ENCODE measurements around the gene ANO3. TPM values are rescaled to one million over a fixed set of nuclear protein-coding genes. Genes with fewer than 3 reads are reported as not detected.

The ANO3 gene
- total and polyA plus RNA-seq, 2 of the 4 experiments (the other 2 are of a cell fraction) = 0.02 to 0.18 TPM

GRCh38 chr11:26687351-26687750, 355.4 kb downstream of the ANO3 start:
- no peak overlapping the region for H3K4me2 ChIP-seq (ENCODE audit: low read depth, low read length)
- H3K4ac ChIP-seq (ENCODE audit: low read depth, low read length) = no peak overlapping the region
- H3K27me3 ChIP-seq (ENCODE audit: control insufficient read depth, insufficient read depth, low read length) = no peaks in the 10 kb centered on the region; the same call in 1 of the 2 replicates
- H2AK5ac ChIP-seq (ENCODE audit: low read depth, low read length) = no peak overlapping the region
- no peaks in the 10 kb centered on the region for H4K20me1 ChIP-seq (ENCODE audit: insufficient read depth, low read length)
- CTCF ChIA-PET = no interaction called here
- no peak overlapping the region for H3K4me3 ChIP-seq (ENCODE audit: insufficient read depth, low read depth, low read length)
- H3K79me1 ChIP-seq (ENCODE audit: low read depth in 1 of 2, low read length in 2 of 2) = no peaks in the 10 kb centered on the region
- H3K9me3 ChIP-seq (ENCODE audit: control insufficient read depth, insufficient read depth, low read length) = no peaks in the 10 kb centered on the region
- ATAC-seq (ENCODE audit: low read depth) = no peak
- H2AFZ ChIP-seq (replicated peaks; ENCODE audit: low read length, poor library complexity) = no peak overlapping the region
- no peak overlapping the region for H2AK9ac ChIP-seq (replicated peaks; ENCODE audit: low read depth, low read length, poor library complexity)
- no peaks in the 10 kb centered on the region for H3K4me1 ChIP-seq (ENCODE audit: control insufficient read depth, insufficient read depth, low read length)
- no peak overlapping the region for H2BK5ac ChIP-seq (ENCODE audit: low read depth, low read length, poor library complexity, severe bottlenecking)
- H3K27ac ChIP-seq (ENCODE audit: insufficient read depth, low read length) = no peak overlapping the region
- no peak overlapping the region for H3K9ac ChIP-seq (ENCODE audit: low read depth, low read length)
- TF ChIP-seq ELK1 (IDR thresholded peaks at IDR 0.05; ENCODE audit: borderline replicate concordance, low read depth, low read length) (no peak), MXI1 (IDR thresholded peaks at IDR 0.05; ENCODE audit: borderline replicate concordance, low read depth, low read length) (no peak), BHLHE40 (IDR thresholded peaks at IDR 0.05; ENCODE audit: low read depth, low read length) (no peak), SMC3 (IDR thresholded peaks at IDR 0.05; ENCODE audit: low read depth, low read length) (no peak), MAZ (IDR thresholded peaks at IDR 0.05; ENCODE audit: borderline replicate concordance, low read depth, low read length) (no peak), POLR2A (IDR thresholded peaks at IDR 0.05; ENCODE audit: low read depth, low read length) (no peak), CHD1 (IDR thresholded peaks at IDR 0.05; ENCODE audit: low read depth, low read length) (no peak), FOS (IDR thresholded peaks at IDR 0.05; ENCODE audit: low read depth, low read length) (no peak), RCOR1 (IDR thresholded peaks at IDR 0.05; ENCODE audit: insufficient replicate concordance, low read length) (no peak), RFX5 (IDR thresholded peaks at IDR 0.05; ENCODE audit: low read depth, low read length) (no peak), MAFK (IDR thresholded peaks at IDR 0.05; ENCODE audit: low read depth, low read length) (no peak), CEBPB (IDR thresholded peaks at IDR 0.05; ENCODE audit: low read depth, low read length) (no peak)
- TF ChIP-seq, protein P1, sequence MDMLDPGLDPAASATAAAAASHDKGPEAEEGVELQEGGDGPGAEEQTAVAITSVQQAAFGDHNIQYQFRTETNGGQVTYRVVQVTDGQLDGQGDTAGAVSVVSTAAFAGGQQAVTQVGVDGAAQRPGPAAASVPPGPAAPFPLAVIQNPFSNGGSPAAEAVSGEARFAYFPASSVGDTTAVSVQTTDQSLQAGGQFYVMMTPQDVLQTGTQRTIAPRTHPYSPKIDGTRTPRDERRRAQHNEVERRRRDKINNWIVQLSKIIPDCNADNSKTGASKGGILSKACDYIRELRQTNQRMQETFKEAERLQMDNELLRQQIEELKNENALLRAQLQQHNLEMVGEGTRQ (IDR thresholded peaks at IDR 0.05; ENCODE audit: low read depth, low read length) = no peak
- TF ChIP-seq, protein P2, sequence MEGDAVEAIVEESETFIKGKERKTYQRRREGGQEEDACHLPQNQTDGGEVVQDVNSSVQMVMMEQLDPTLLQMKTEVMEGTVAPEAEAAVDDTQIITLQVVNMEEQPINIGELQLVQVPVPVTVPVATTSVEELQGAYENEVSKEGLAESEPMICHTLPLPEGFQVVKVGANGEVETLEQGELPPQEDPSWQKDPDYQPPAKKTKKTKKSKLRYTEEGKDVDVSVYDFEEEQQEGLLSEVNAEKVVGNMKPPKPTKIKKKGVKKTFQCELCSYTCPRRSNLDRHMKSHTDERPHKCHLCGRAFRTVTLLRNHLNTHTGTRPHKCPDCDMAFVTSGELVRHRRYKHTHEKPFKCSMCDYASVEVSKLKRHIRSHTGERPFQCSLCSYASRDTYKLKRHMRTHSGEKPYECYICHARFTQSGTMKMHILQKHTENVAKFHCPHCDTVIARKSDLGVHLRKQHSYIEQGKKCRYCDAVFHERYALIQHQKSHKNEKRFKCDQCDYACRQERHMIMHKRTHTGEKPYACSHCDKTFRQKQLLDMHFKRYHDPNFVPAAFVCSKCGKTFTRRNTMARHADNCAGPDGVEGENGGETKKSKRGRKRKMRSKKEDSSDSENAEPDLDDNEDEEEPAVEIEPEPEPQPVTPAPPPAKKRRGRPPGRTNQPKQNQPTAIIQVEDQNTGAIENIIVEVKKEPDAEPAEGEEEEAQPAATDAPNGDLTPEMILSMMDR (conservative IDR thresholded peaks at IDR 0.05; ENCODE audit: low read depth, low read length) = no peak
- no peak overlapping the region for H2BK20ac ChIP-seq (ENCODE audit: low read depth, low read length)
- H4K8ac ChIP-seq (ENCODE audit: low read depth in 2 of 2, low read length in 2 of 2) = no peak overlapping the region
- H3K56ac ChIP-seq (ENCODE audit: extremely low read depth, insufficient read depth, low read length) = no peak overlapping the region
- DNase-seq = no peak
- BruUV-seq (replicated peaks) = no TSS peak
- H3K36me3 ChIP-seq (ENCODE audit: control insufficient read depth, insufficient read depth, low read length) = no peaks in the 10 kb centered on the region
- no peak overlapping the region for H2BK15ac ChIP-seq (ENCODE audit: low read depth, low read length)
- POLR2A ChIA-PET (ENCODE audit: unreplicated experiment) = no interaction called here
- intact Hi-C loops (cut with micrococcal nuclease) = no loop called here
- H3K14ac ChIP-seq (replicated peaks; ENCODE audit: low read depth, low read length) = no peak overlapping the region
- no peak overlapping the region for H2BK120ac ChIP-seq (ENCODE audit: low read depth, low read length)
- H4K5ac ChIP-seq (ENCODE audit: low read depth, low read length) = no peak overlapping the region
- no peak overlapping the region for H3K18ac ChIP-seq (ENCODE audit: low read depth, low read length)
- H3K23ac ChIP-seq (ENCODE audit: low read depth, low read length) = no peak overlapping the region
- no CpG with 5 or more reads among the region's 1 CpG for WGBS, 2 experiments (ENCODE audit: extremely low coverage in 2 of 2, insufficient read length in 1 of 2)
- in situ Hi-C loops (cut with MboI; ENCODE audit: low sequenced_read_pairs) = no loop called here
- dilution Hi-C loops (cut with HindIII; ENCODE audit: low sequenced_read_pairs, unreplicated experiment) = no loop called here
- no peaks in the 10 kb centered on the region for H3K9me1 ChIP-seq (ENCODE audit: insufficient read depth, low read length)
- no peak overlapping the region for H4K91ac ChIP-seq (ENCODE audit: insufficient read depth, low read depth, low read length)
